Superior temporal gyrus (tissue), 1 donor: ENCODE results near the gene UNKL.

Experiments used
- DNase-seq: peaks from one replicate; pipeline ENCODE4 v3.0.0-alpha.2; 2016; ENCODE audit errors: extremely low spot score

UNKL gene

DNA sequence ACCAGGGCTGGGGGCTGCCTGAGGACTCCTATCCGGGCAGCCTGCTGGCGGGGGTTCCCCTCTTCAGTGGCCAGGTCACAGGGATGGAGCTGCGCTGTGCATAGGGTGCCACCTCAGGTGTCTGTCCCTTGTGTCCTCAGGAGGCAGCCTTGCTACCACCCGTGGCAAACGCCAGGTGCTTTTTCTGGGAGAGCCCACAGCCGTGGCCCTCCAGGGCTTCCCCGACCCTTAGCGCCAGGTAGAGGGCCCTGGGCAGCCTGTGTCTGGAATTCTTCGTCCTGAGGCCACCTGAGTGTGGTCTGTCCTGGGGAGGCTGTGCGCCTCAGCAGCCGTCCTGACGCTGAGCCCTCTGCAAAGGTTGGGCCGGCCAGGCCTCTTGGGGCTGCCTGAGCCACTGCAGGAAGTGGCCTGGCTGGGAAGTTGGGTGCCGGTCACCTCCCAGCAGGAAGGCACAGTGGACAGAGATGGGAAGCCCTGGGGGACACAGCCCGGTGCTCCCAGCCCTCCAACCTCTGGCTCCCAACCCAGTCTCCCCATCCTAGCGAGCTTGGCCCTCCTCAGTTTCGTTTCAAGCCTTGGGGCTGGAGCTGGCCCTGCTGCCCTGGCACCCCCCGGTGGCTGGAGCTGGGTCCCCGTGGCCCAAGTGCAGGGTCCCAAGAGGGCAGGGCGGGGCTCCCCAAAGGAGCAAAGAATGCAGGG, 88.7 kb downstream of the UNKL start:
- no peak for DNase-seq

DNA sequence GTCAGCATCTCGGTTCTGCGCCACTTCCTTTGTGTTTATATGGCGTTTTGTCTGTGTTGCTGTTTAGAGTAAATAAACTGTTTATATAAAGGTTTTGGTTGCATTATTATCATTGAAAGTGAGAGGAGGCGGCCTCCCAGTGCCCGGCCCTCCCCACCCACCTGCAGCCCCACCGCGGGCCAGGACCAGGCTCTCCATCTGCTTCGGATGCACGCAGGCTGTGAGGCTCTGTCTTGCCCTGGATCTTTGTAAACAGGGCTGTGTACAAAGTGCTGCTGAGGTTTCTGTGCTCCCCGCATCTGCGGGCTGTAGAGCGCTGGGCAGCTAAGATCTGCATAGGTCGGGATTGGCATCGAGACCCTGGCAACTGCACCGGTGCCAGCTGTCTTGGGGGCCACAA, 89.2 kb downstream of the UNKL start:
- no peak for DNase-seq

- no peak for DNase-seq
Observed at GRCh38 chr16:1324286-1324826, 90.1 kb downstream of the UNKL start.

GRCh38 chr16:1323296-1324239, 90.9 kb downstream of the UNKL start:
- peak; percentile 71 for DNase-seq

GRCh38 chr16:1322407-1322806, 92.1 kb downstream of the UNKL start:
- DNase-seq: no peak

- no peak for DNase-seq
Observed at GRCh38 chr16:1320658-1321240, 93.8 kb downstream of the UNKL start.

DNA sequence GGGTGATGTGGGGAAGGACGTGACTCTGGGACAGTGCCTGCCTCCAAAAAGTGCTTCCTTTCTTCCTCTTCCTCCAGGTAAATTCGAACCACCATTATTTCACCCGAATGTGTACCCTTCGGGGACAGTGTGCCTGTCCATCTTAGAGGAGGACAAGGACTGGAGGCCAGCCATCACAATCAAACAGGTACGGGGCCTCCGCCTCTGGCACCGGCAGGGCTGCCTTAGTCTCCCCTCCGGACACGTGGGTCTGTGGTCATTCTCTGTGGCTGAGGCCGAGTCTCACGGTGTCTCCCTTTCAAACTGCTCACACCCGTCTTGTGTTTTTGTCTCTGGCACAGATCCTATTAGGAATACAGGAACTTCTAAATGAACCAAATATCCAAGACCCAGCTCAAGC, 94.4 kb downstream of the UNKL start:
- DNase-seq: no peak

DNA sequence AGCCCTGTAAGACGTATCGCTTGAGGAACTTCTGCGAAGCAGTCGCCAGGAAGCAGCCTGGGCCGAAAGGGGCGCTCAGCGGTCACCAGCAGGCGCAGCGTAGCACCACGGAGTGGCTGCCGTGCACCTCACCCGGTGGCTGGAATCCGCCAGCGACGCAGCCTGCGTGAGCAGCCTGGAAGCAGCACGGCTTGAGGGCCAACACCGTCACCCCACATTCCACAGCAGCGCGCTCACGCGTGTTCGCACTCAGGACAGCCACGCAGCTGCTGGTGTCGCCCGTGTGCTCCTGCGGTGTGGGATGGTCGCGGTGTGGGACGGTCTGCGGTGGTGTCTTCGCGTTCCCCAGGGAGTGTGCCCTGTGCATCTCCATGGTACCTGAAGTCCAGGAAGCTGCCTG, 95.5 kb downstream of the UNKL start:
- DNase-seq: no peak

GRCh38 chr16:1318268-1318545, 96.3 kb downstream of the UNKL start:
- DNase-seq: no peak

- DNase-seq: no peak
Observed at GRCh38 chr16:1317479-1318267, 96.8 kb downstream of the UNKL start.

DNA sequence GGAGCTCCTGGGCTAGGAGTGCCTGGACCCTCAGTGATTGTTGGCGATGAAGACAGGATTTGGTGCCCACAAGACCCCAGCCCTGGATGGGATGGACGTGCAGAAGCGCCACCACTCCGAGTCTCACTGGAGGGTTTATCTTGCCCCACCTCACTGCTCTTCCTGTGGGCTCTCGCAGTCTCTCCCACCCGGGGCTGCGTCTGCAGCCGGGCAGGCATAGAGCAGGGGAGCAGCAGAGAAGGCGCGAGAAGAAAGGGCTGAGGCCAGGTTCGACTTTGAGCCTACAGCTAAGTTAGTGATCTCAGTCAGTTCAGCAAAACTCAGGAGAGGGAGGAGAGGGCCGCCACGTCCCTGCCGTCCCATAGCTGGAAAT, 98.5 kb downstream of the UNKL start:
- DNase-seq: no peak

DNA sequence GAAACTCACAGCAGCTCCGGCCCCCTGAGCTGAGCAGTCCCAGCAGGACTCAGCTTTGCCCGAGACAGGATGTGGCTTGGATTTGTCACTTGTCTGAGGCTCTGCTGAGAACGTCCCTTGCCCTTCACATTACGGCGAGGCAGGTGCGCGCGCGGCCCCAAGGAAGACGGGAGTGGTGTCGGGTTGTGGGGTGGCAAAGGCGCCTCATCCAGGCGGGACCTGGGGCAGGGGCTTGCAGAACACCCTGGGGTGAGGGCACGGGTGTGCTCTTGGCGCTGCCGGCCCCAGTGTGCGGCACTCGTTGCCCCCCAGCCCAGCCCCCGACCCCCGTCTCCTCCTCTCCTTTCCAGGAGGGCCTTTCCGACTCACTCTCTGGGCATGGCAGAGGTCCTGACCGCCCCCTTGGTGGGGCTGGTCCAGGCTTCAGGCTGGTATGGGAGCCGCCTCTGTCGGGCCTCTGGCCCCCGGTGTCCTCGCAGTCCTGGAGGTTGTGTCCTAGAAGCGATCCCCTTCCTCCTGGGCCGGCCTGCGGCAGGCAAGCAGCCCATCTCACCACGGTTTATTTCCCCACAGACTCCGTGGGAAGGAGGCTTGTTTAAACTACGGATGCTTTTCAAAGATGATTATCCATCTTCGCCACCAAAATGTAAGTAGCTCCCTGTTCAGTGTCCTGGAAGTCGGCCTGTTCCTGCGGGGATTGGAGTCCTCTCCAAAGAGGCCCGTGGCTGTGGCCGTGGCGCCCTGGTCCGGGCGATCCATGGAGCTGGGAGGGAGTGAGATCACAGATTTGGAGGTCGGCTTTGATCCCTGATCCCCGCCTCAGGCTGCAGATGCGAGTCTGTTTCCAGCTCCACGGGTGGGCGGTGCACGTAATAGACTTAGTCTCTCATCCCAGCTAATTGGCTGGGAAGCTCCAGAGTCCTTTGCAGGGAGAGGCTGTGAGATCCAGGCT, 99.1 kb downstream of the UNKL start:
- DNase-seq: no peak

DNA sequence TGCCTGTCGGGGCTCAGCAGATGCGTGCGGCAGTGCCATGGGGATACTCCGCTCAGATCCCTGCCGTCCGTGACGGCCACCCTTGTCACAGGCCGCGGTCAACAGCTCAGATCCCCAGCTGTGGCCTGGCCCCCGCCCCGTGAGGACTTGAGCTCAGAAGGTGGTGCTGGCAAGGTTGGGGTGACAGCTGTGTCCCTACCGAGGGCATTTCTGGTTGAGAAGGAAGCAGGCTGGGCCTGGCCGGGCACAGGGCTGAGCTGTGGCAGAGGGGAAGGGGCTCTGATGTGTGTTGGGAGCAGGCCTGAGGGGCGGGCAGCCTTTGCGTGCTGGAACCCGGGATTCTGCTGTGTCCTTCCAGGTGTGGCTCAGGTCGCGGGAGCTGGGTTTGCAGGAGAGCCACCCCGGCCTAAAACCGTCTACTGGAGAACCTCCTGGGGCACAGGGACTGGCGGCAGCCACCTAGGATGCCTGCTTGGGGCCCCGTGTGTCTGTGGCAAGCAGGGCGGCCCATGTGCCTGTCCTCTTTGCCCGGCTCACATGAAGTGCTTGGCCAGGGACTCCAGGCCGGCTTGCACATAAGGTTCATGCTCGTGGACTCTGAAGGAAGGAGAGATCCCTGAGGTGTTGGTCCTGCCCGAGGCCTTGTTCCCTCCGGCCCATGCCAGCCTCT, 100.0 kb downstream of the UNKL start:
- DNase-seq: no peak

DNA sequence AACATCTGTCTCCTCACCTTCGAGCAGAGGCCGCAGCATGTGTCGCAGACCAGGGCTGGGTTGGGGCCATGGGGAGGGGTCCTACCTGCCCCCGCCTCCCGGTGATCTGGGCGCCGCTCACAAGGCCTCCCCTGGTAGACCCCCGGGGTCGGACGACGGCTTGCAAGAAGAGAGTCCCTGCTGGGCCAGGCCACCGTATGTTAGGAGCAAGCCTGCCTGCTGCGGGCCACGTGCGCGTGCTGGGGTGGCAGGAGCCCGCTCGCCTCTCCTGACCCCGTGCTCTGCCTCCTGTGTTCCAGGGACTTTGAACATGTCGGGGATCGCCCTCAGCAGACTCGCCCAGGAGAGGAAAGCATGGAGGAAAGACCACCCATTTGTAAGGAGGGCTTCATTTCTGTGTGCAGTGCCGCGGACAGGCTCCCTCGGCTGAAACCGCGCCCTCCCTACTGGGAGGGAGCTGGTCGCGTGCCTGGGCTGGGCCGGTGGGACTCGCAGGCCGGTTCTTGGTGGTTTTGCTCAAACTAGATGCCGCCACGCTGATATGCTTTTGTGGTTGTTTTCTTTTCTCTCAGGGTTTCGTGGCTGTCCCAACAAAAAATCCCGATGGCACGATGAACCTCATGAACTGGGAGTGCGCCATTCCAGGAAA, 100.7 kb downstream of the UNKL start:
- no peak for DNase-seq
